Peyer's patch (tissue), 4 donors: ENCODE measurements around the gene MAGEB18.

ENCODE experiments used
- CTCF ChIP-seq, 6 experiments: fragments of 450-650 bp in 4 of 6; fragments of 200-600 bp in 2 of 6; sonication (generic) in 1 of 6; IDR thresholded peaks; one replicate each; pipeline ENCODE4 v1.5.1; 2017 to 2019; ENCODE audit warnings: antibody characterized with exemption in 6 of 6, mild to moderate bottlenecking in 3 of 6, moderate library complexity in 1 of 6
- POLR2A ChIP-seq, 2 donors: fragments of 450-650 bp; IDR thresholded peaks; one replicate each; pipeline ENCODE4 v1.5.1; 2017; ENCODE audit warnings: antibody characterized with exemption in 2 of 2, mild to moderate bottlenecking in 2 of 2, moderate library complexity in 2 of 2

- TF ChIP-seq CTCF (IDR thresholded peaks at IDR 0.05) (no peak), POLR2A (IDR thresholded peaks at IDR 0.05) (no peak)
Observed at GRCh38 chrX:26146024-26146423, 7.9 kb downstream of the MAGEB18 start.
